ENCODE measurements around the gene TYMS. TPM values are rescaled to one million over a fixed set of nuclear protein-coding genes. Genes with fewer than 3 reads are reported as not detected.
A peak's percentile ranks its signal among the peaks of the same experiment; 100 is the strongest.

TYMS gene
- total RNA-seq, 1 experiment from 2014 or later, result 202 TPM

- Histone ChIP-seq H3K4me3 (ENCODE audit: low read depth in 2 of 2, low read length in 2 of 2) (no peak overlapping the region), H3K9me3 (ENCODE audit: control insufficient read depth, insufficient read depth, low read depth, low read length) (no peaks in the 10 kb centered on the region), H3K27me3 (ENCODE audit: control insufficient read depth, insufficient read depth, low read length) (no peaks in the 10 kb centered on the region), H3K27ac (ENCODE audit: low read length) (no peak overlapping the region), H3K4me1 (ENCODE audit: control insufficient read depth, insufficient read depth, low read length) (no peaks in the 10 kb centered on the region), H3K36me3 (ENCODE audit: control insufficient read depth, insufficient read depth, low read length) (no peaks in the 10 kb centered on the region)
- TF ChIP-seq SIN3A (IDR thresholded peaks at IDR 0.05; ENCODE audit: borderline replicate concordance, insufficient read depth, low read depth, low read length), result no peak
- peak; percentile 78 for TF ChIP-seq CTCF (IDR thresholded peaks at IDR 0.05)
- no peak for TF ChIP-seq POLR2AphosphoS5 (IDR thresholded peaks at IDR 0.05; ENCODE audit: low read depth, low read length)
- ATAC-seq (peak; percentile 95), DNase-seq (ENCODE audit: low read depth, low spot score) (no peak)
- intact Hi-C loops (cut with micrococcal nuclease; ENCODE audit: unreplicated experiment) (loop anchor here (5.0 to 10.0 kb wide), 2 partner anchors 91 to 208 kb away; partner anchors contain the start of gene ENOSF1), in situ Hi-C loops (cut with HindIII; ENCODE audit: low pct_unique_long_range_greater_than_20kb, low sequenced_read_pairs) (no loop called here)
- ChIA-PET CTCF (interaction anchor here (0.6 to 1.4 kb wide), 5 partner anchors 28 to 217 kb away, joined by 3 to 8 read pairs (median 3); no protein-coding TSS in a partner anchor), POLR2A (no interaction called here)
- no TSS peak for BruUV-seq (replicated peaks)
Measured at GRCh38 chr18:623761-624620, 33.5 kb upstream of the TYMS start.

GRCh38 chr18:627231-627630, 30.2 kb upstream of the TYMS start:
- Histone ChIP-seq H3K4me1 (ENCODE audit: control insufficient read depth, insufficient read depth, low read length) (no peaks in the 10 kb centered on the region), H3K27ac (ENCODE audit: low read length) (no peak overlapping the region), H3K9me3 (ENCODE audit: control insufficient read depth, insufficient read depth, low read depth, low read length) (no peaks in the 10 kb centered on the region), H3K27me3 (ENCODE audit: control insufficient read depth, insufficient read depth, low read length) (no peaks in the 10 kb centered on the region), H3K36me3 (ENCODE audit: control insufficient read depth, insufficient read depth, low read length) (no peaks in the 10 kb centered on the region), H3K4me3 (ENCODE audit: low read depth in 2 of 2, low read length in 2 of 2) (no peak overlapping the region)
- no TSS peak for BruUV-seq (replicated peaks)
- TF ChIP-seq POLR2AphosphoS5 (IDR thresholded peaks at IDR 0.05; ENCODE audit: low read depth, low read length), result no peak
- TF ChIP-seq TCF7L2 (IDR thresholded peaks at IDR 0.05; ENCODE audit: low read depth, low read length), result no peak
- no peak for TF ChIP-seq SIN3A (IDR thresholded peaks at IDR 0.05; ENCODE audit: borderline replicate concordance, insufficient read depth, low read depth, low read length)
- TF ChIP-seq CTCF (IDR thresholded peaks at IDR 0.05), result no peak
- TF ChIP-seq, protein P1, sequence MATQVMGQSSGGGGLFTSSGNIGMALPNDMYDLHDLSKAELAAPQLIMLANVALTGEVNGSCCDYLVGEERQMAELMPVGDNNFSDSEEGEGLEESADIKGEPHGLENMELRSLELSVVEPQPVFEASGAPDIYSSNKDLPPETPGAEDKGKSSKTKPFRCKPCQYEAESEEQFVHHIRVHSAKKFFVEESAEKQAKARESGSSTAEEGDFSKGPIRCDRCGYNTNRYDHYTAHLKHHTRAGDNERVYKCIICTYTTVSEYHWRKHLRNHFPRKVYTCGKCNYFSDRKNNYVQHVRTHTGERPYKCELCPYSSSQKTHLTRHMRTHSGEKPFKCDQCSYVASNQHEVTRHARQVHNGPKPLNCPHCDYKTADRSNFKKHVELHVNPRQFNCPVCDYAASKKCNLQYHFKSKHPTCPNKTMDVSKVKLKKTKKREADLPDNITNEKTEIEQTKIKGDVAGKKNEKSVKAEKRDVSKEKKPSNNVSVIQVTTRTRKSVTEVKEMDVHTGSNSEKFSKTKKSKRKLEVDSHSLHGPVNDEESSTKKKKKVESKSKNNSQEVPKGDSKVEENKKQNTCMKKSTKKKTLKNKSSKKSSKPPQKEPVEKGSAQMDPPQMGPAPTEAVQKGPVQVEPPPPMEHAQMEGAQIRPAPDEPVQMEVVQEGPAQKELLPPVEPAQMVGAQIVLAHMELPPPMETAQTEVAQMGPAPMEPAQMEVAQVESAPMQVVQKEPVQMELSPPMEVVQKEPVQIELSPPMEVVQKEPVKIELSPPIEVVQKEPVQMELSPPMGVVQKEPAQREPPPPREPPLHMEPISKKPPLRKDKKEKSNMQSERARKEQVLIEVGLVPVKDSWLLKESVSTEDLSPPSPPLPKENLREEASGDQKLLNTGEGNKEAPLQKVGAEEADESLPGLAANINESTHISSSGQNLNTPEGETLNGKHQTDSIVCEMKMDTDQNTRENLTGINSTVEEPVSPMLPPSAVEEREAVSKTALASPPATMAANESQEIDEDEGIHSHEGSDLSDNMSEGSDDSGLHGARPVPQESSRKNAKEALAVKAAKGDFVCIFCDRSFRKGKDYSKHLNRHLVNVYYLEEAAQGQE (IDR thresholded peaks at IDR 0.05; ENCODE audit: insufficient read depth in 1 of 2, low read depth in 2 of 2, low read length in 1 of 2), result no peak
- intact Hi-C loops (cut with micrococcal nuclease; ENCODE audit: unreplicated experiment), result loop anchor here (10.0 kb wide), 1 partner anchor 88 kb away; the partner anchor contains the start of gene ENOSF1
- in situ Hi-C loops (cut with HindIII; ENCODE audit: low pct_unique_long_range_greater_than_20kb, low sequenced_read_pairs), result no loop called here
- no peak for ATAC-seq
- DNase-seq (ENCODE audit: low read depth, low spot score), result no peak
- CTCF ChIA-PET, result no interaction called here
- POLR2A ChIA-PET, result no interaction called here

Data from Panc1 (cell line).